ENCODE measurements around the gene SMIM32. TPM values are rescaled to one million over a fixed set of nuclear protein-coding genes. Genes with fewer than 3 reads are reported as not detected.

SMIM32 gene
- total RNA-seq, 1 experiment from 2014 or later: 0.37 TPM

DNA sequence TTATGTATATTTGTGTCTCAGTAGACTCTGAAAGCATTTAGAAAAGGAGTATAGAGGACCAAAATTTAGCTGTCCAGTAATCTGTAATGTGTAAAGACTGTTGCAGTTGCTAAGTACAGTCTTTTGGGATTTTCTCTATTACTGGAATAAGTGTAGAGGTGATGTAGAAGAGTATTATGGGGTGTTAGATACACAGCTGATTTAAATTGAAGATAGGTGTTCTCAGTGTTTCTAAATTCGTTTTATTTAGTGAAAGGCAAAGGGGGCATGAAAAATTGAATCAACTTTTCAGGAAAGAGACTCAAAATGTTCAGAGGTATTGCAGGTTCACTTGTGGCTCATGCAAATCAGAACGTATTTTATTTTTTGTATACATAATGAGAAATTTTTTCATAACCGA, 46.8 kb downstream of the SMIM32 start (continued):
- TF ChIP-seq SMAD3 (CRISPR knock-in tag; IDR thresholded peaks at IDR 0.05; ENCODE audit: borderline replicate concordance): no peak
- no peak for TF ChIP-seq E2F1 (CRISPR knock-in tag; IDR thresholded peaks at IDR 0.05)
- TF ChIP-seq, protein P1, sequence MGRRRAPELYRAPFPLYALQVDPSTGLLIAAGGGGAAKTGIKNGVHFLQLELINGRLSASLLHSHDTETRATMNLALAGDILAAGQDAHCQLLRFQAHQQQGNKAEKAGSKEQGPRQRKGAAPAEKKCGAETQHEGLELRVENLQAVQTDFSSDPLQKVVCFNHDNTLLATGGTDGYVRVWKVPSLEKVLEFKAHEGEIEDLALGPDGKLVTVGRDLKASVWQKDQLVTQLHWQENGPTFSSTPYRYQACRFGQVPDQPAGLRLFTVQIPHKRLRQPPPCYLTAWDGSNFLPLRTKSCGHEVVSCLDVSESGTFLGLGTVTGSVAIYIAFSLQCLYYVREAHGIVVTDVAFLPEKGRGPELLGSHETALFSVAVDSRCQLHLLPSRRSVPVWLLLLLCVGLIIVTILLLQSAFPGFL (CRISPR knock-in tag; IDR thresholded peaks at IDR 0.05; ENCODE audit: borderline replicate concordance): no peak
- TF ChIP-seq, protein P2, sequence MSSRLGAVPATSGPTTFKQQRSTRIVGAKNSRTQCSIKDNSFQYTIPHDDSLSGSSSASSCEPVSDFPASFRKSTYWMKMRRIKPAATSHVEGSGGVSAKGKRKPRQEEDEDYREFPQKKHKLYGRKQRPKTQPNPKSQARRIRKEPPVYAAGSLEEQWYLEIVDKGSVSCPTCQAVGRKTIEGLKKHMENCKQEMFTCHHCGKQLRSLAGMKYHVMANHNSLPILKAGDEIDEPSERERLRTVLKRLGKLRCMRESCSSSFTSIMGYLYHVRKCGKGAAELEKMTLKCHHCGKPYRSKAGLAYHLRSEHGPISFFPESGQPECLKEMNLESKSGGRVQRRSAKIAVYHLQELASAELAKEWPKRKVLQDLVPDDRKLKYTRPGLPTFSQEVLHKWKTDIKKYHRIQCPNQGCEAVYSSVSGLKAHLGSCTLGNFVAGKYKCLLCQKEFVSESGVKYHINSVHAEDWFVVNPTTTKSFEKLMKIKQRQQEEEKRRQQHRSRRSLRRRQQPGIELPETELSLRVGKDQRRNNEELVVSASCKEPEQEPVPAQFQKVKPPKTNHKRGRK (CRISPR knock-in tag; IDR thresholded peaks at IDR 0.05; ENCODE audit: borderline replicate concordance): no peak
- no peak for TF ChIP-seq AR (CRISPR knock-in tag; IDR thresholded peaks at IDR 0.05)
- no peak for TF ChIP-seq ERG (CRISPR knock-in tag; IDR thresholded peaks at IDR 0.05)
- TF ChIP-seq ELF4 (CRISPR knock-in tag; IDR thresholded peaks at IDR 0.05; ENCODE audit: low read depth): no peak
- TF ChIP-seq ZNF423 (CRISPR knock-in tag; IDR thresholded peaks at IDR 0.05): no peak
- TF ChIP-seq, protein P3, sequence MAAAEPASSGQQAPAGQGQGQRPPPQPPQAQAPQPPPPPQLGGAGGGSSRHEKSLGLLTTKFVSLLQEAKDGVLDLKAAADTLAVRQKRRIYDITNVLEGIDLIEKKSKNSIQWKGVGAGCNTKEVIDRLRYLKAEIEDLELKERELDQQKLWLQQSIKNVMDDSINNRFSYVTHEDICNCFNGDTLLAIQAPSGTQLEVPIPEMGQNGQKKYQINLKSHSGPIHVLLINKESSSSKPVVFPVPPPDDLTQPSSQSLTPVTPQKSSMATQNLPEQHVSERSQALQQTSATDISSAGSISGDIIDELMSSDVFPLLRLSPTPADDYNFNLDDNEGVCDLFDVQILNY (CRISPR knock-in tag; IDR thresholded peaks at IDR 0.05): no peak
- no peak for TF ChIP-seq USF2 (CRISPR knock-in tag; IDR thresholded peaks at IDR 0.05)
- TF ChIP-seq MAX (CRISPR knock-in tag; IDR thresholded peaks at IDR 0.05): no peak

- Mint-ChIP-seq H3K27ac (no peak overlapping the region), H3K27me3 (ENCODE audit: low read depth) (no peaks in the 10 kb centered on the region), H3K36me3 (no peaks in the 10 kb centered on the region), H3K4me3 (no peak overlapping the region), H3K9me3 (no peaks in the 10 kb centered on the region), H3K4me1 (peaks cover 15% of the 10 kb centered on the region)
- POLR2A ChIA-PET: no interaction called here
- TF ChIP-seq IRF2 (CRISPR knock-in tag; IDR thresholded peaks at IDR 0.05; ENCODE audit: borderline replicate concordance, low read depth): no peak
- TF ChIP-seq ATF1 (CRISPR knock-in tag; IDR thresholded peaks at IDR 0.05): no peak
- TF ChIP-seq, protein P4, sequence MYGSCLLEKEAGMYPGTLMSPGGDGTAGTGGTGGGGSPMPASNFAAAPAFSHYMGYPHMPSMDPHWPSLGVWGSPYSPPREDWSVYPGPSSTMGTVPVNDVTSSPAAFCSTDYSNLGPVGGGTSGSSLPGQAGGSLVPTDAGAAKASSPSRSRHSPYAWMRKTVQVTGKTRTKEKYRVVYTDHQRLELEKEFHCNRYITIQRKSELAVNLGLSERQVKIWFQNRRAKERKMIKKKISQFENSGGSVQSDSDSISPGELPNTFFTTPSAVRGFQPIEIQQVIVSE (CRISPR knock-in tag; IDR thresholded peaks at IDR 0.05; ENCODE audit: borderline replicate concordance): no peak
- no peak for TF ChIP-seq ZNF121 (CRISPR knock-in tag; IDR thresholded peaks at IDR 0.05)
- no peak for TF ChIP-seq NFYB (CRISPR knock-in tag; conservative IDR thresholded peaks at IDR 0.05; ENCODE audit: low read depth)
- TF ChIP-seq ERG (CRISPR knock-in tag; IDR thresholded peaks at IDR 0.05): no peak
- TF ChIP-seq ZNF317 (CRISPR knock-in tag; IDR thresholded peaks at IDR 0.05; ENCODE audit: borderline replicate concordance, low read depth): no peak
- no peak for TF ChIP-seq E2F1 (CRISPR knock-in tag; IDR thresholded peaks at IDR 0.05)
- TF ChIP-seq, protein P3 (CRISPR knock-in tag; IDR thresholded peaks at IDR 0.05): no peak
- DNase-seq (ENCODE audit: low spot score) (no peak), ATAC-seq (no peak)
- CTCF ChIA-PET: no interaction called here
Measured at GRCh38 chr5:136145030-136145429, 47.9 kb downstream of the SMIM32 start.
